Putamen (tissue), 1 donor: ENCODE measurements around the gene KLF6.
"Not testable (repeated sequence)": the region's sequence is repeated elsewhere in the genome, so short reads cannot be mapped to it uniquely, and the experiment has no call there.

ENCODE experiments used
- DNase-seq: peaks from one replicate; pipeline ENCODE4 v3.0.0-alpha.2; 2016; ENCODE audit warnings: low spot score

Gene KLF6

GRCh38 chr10:3756360-3756740 is 28.7 kb downstream of the KLF6 start:
- no peak for DNase-seq

- no peak for DNase-seq
Measured at GRCh38 chr10:3755440-3756359, 29.3 kb downstream of the KLF6 start.

- DNase-seq, result peak; percentile 68
Measured at GRCh38 chr10:3754727-3755439, 30.1 kb downstream of the KLF6 start.

GRCh38 chr10:3750854-3751253 is 34.2 kb downstream of the KLF6 start:
- no peak for DNase-seq

- DNase-seq, result peak; percentile 32
Measured at GRCh38 chr10:3750006-3750816, 34.8 kb downstream of the KLF6 start.

- DNase-seq, result peak; percentile 18
Measured at GRCh38 chr10:3749600-3749999, 35.4 kb downstream of the KLF6 start.

GRCh38 chr10:3749011-3749410 is 36.0 kb downstream of the KLF6 start:
- no peak for DNase-seq

GRCh38 chr10:3748484-3748883 is 36.5 kb downstream of the KLF6 start:
- no peak for DNase-seq

GRCh38 chr10:3747984-3748383 is 37.0 kb downstream of the KLF6 start:
- no peak for DNase-seq

GRCh38 chr10:3747248-3747960 is 37.6 kb downstream of the KLF6 start:
- DNase-seq, result no peak

GRCh38 chr10:3746634-3747033 is 38.4 kb downstream of the KLF6 start:
- DNase-seq, result no peak

GRCh38 chr10:3745521-3745920 is 39.5 kb downstream of the KLF6 start:
- no peak for DNase-seq

- no peak for DNase-seq
Measured at GRCh38 chr10:3741688-3742461, 43.1 kb downstream of the KLF6 start.

- DNase-seq, result no peak
Measured at GRCh38 chr10:3740157-3740871, 44.7 kb downstream of the KLF6 start.

- no peak for DNase-seq
Measured at GRCh38 chr10:3738855-3739350, 46.1 kb downstream of the KLF6 start.

- DNase-seq, result no peak
Measured at GRCh38 chr10:3737864-3738263, 47.1 kb downstream of the KLF6 start.

- DNase-seq, result no peak
Measured at GRCh38 chr10:3735175-3735574, 49.8 kb downstream of the KLF6 start.

GRCh38 chr10:3734111-3734510 is 50.9 kb downstream of the KLF6 start:
- DNase-seq, result no peak

- not testable (repeated sequence) for DNase-seq
Measured at GRCh38 chr10:3732183-3732582, 52.8 kb downstream of the KLF6 start.

- no peak for DNase-seq
Measured at GRCh38 chr10:3729397-3729976, 55.5 kb downstream of the KLF6 start.
